Neural progenitor cell (in vitro differentiated cells): Measurements from ENCODE around the gene CEP164. TPM values are rescaled to one million over a fixed set of nuclear protein-coding genes. Genes with fewer than 3 reads are reported as not detected.
"Not testable (repeated sequence)": the region's sequence is repeated elsewhere in the genome, so short reads cannot be mapped to it uniquely, and the experiment has no call there.

Source experiments
- DNase-seq: peaks from one replicate; pipeline ENCODE4 v3.0.0-alpha.2; 2016; ENCODE audit warnings: low spot score
- H2AFZ ChIP-seq: fragments of 200-600 bp; sonication (generic); replicated peaks from 2 replicates; pipeline ENCODE4 v1.6.1; 2016; ENCODE audit warnings: antibody characterized with exemption
- H3F3A ChIP-seq: fragments of 200-600 bp; sonication (generic); 2 replicates; pipeline ENCODE4 v1.6.1; 2016; ENCODE audit warnings: antibody characterized with exemption, low read depth
- H3K27ac ChIP-seq: fragments of 200-600 bp; sonication (generic); 2 replicates; pipeline ENCODE4 v1.5.1; 2016; ENCODE audit warnings: mild to moderate bottlenecking
- H3K27me3 ChIP-seq: fragments of 200-600 bp; sonication (generic); 2 replicates; pipeline ENCODE4 v1.6.1; 2016; ENCODE audit warnings: mild to moderate bottlenecking, moderate library complexity
- H3K36me3 ChIP-seq: fragments of 200-600 bp; sonication (generic); 2 replicates; pipeline ENCODE4 v1.5.1; 2016
- H3K4me1 ChIP-seq: fragments of 200-600 bp; sonication (generic); 2 replicates; pipeline ENCODE4 v1.6.1; 2016; ENCODE audit warnings: mixed run types
- H3K4me2 ChIP-seq: fragments of 200-600 bp; sonication (generic); 2 replicates; pipeline ENCODE4 v1.6.1; 2016
- H3K4me3 ChIP-seq: fragments of 200-600 bp; sonication (generic); 2 replicates; pipeline ENCODE4 v1.5.1; 2016
- H3K79me2 ChIP-seq: fragments of 200-600 bp; sonication (generic); 2 replicates; pipeline ENCODE4 v1.6.1; 2016; ENCODE audit warnings: low read depth
- H3K9ac ChIP-seq: fragments of 200-600 bp; sonication (generic); 2 replicates; pipeline ENCODE4 v1.6.1; 2016
- H3K9me3 ChIP-seq: fragments of 200-600 bp; sonication (generic); 2 replicates; pipeline ENCODE4 v1.5.1; 2016; ENCODE audit warnings: low read depth
- H4K20me1 ChIP-seq: fragments of 200-600 bp; sonication (generic); 2 replicates; pipeline ENCODE4 v1.6.1; 2016; ENCODE audit warnings: low read depth
- H3K27ac Mint-ChIP-seq: 3 replicates; pipeline ENCODE4 v1.8.0; 2021; ENCODE audit warnings: mixed read lengths
- H3K27me3 Mint-ChIP-seq: 2 replicates; pipeline ENCODE4 v1.8.0; 2022; ENCODE audit warnings: low read depth, mild to moderate bottlenecking, inconsistent platforms, moderate library complexity, mixed read lengths; ENCODE audit not compliant: insufficient read depth
- H3K36me3 Mint-ChIP-seq: 3 replicates; pipeline ENCODE4 v1.8.0; 2021; ENCODE audit warnings: mixed read lengths
- H3K4me1 Mint-ChIP-seq: 3 replicates; pipeline ENCODE4 v1.8.0; 2021; ENCODE audit warnings: mixed read lengths
- H3K4me3 Mint-ChIP-seq: 3 replicates; pipeline ENCODE4 v1.8.0; 2021; ENCODE audit warnings: mild to moderate bottlenecking, moderate library complexity, mixed read lengths
- H3K9me3 Mint-ChIP-seq: 3 replicates; pipeline ENCODE4 v1.8.0; 2020; ENCODE audit warnings: mixed read lengths
- EZH2 ChIP-seq: fragments of 200-600 bp; sonication (generic); IDR thresholded peaks from 2 replicates; pipeline ENCODE4 v1.6.1; 2017; ENCODE audit warnings: antibody characterized with exemption, mild to moderate bottlenecking, moderate library complexity
- EZH2phosphoT487 ChIP-seq: fragments of 200-600 bp; sonication (generic); IDR thresholded peaks from 2 replicates; pipeline ENCODE4 v1.6.1; 2017; ENCODE audit warnings: antibody characterized with exemption
- total RNA-seq: library from RNA; depleted of rRNA; stranded (reverse); fragments of >200 nt; gene quantifications from 2 replicates; pipeline ENCODE4 v1.2.3, GENCODE V29; 2015; ENCODE audit warnings: low replicate concordance
- TF ChIP-seq, protein P1 (sequence below): fragments of 200-600 bp; sonication (generic); IDR thresholded peaks from 2 replicates; pipeline ENCODE4 v1.5.1; 2017; ENCODE audit warnings: antibody characterized with exemption, mild to moderate bottlenecking

The CEP164 gene
- total RNA-seq, 1 donor from 2014 or later = 24.2 TPM

- Histone ChIP-seq H3K9ac (no peak overlapping the region), H3K36me3 (no peaks in the 10 kb centered on the region), H3K4me3 (no peak overlapping the region), H2AFZ (no peak overlapping the region), H4K20me1 (no peaks in the 10 kb centered on the region), H3K27me3 (no peaks in the 10 kb centered on the region), H3K4me1 (no peaks in the 10 kb centered on the region), H3K27ac (no peak overlapping the region), H3K4me2 (no peak overlapping the region), H3F3A (no peaks in the 10 kb centered on the region), H3K9me3 (no peaks in the 10 kb centered on the region), H3K79me2 (no peaks in the 10 kb centered on the region)
- no peaks in the 10 kb centered on the region for H3K4me1 Mint-ChIP-seq
- DNase-seq = no peak
- peaks cover 42% of the 10 kb centered on the region for H3K36me3 Mint-ChIP-seq
- peaks cover 26% of the 10 kb centered on the region for H3K9me3 Mint-ChIP-seq
- peaks cover 2% of the 10 kb centered on the region for H3K27me3 Mint-ChIP-seq
- TF ChIP-seq EZH2 (no peak), EZH2phosphoT487 (no peak)
- TF ChIP-seq, protein P1, sequence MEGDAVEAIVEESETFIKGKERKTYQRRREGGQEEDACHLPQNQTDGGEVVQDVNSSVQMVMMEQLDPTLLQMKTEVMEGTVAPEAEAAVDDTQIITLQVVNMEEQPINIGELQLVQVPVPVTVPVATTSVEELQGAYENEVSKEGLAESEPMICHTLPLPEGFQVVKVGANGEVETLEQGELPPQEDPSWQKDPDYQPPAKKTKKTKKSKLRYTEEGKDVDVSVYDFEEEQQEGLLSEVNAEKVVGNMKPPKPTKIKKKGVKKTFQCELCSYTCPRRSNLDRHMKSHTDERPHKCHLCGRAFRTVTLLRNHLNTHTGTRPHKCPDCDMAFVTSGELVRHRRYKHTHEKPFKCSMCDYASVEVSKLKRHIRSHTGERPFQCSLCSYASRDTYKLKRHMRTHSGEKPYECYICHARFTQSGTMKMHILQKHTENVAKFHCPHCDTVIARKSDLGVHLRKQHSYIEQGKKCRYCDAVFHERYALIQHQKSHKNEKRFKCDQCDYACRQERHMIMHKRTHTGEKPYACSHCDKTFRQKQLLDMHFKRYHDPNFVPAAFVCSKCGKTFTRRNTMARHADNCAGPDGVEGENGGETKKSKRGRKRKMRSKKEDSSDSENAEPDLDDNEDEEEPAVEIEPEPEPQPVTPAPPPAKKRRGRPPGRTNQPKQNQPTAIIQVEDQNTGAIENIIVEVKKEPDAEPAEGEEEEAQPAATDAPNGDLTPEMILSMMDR = no peak
- H3K4me3 Mint-ChIP-seq = no peak overlapping the region
- H3K27ac Mint-ChIP-seq = no peak overlapping the region
Observed at GRCh38 chr11:117395476-117395875, 67.8 kb downstream of the CEP164 start.

DNA sequence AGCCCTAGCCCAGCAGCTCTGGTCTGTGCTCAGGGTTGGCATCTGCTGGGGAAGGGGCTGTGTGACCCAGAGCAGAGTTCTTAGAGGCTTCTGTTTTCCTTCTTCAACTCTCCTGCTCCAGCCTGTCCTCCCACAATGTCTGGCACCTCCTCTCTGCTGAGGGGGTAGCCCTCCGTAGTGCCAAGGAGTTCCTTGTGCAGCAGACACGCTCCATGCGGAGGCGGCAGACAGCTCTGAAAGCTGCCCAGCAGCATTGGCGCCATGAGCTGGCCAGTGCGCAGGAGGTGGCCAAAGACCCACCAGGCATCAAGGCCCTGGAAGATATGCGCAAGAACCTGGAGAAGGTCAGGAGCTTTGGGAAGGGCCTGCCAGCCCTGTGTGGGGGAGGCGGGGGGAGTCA is 69.3 kb downstream of the CEP164 start:
- Mint-ChIP-seq H3K27ac (no peak overlapping the region), H3K36me3 (peaks cover 53% of the 10 kb centered on the region), H3K27me3 (peaks cover 2% of the 10 kb centered on the region), H3K4me1 (no peaks in the 10 kb centered on the region), H3K9me3 (peaks cover 33% of the 10 kb centered on the region), H3K4me3 (no peak overlapping the region)
- no peaks in the 10 kb centered on the region for H3K4me1 ChIP-seq
- H3K4me2 ChIP-seq = no peak overlapping the region
- no peaks in the 10 kb centered on the region for H4K20me1 ChIP-seq
- no peak overlapping the region for H3K4me3 ChIP-seq
- H3K9ac ChIP-seq = no peak overlapping the region
- no peak for DNase-seq
- H3K36me3 ChIP-seq = no peaks in the 10 kb centered on the region
- no peak overlapping the region for H3K27ac ChIP-seq
- H3F3A ChIP-seq = no peaks in the 10 kb centered on the region
- no peaks in the 10 kb centered on the region for H3K79me2 ChIP-seq
- TF ChIP-seq EZH2phosphoT487 = no peak
- TF ChIP-seq, protein P1 = no peak
- H3K9me3 ChIP-seq = no peaks in the 10 kb centered on the region
- no peak overlapping the region for H2AFZ ChIP-seq
- no peaks in the 10 kb centered on the region for H3K27me3 ChIP-seq

GRCh38 chr11:117398618-117399017 is 71.0 kb downstream of the CEP164 start:
- not testable (repeated sequence) for H3K27ac ChIP-seq, H3K27ac Mint-ChIP-seq, H3K4me3 Mint-ChIP-seq, H3F3A ChIP-seq, H3K4me3 ChIP-seq, H3K27me3 ChIP-seq, H3K27me3 Mint-ChIP-seq, H3K36me3 ChIP-seq, H2AFZ ChIP-seq, H3K4me2 ChIP-seq, H3K4me1 ChIP-seq, H3K79me2 ChIP-seq, H4K20me1 ChIP-seq, H3K4me1 Mint-ChIP-seq, DNase-seq, H3K9me3 ChIP-seq, H3K9ac ChIP-seq
- H3K36me3 Mint-ChIP-seq = peaks cover 57% of the 10 kb centered on the region
- peaks cover 35% of the 10 kb centered on the region for H3K9me3 Mint-ChIP-seq

DNA sequence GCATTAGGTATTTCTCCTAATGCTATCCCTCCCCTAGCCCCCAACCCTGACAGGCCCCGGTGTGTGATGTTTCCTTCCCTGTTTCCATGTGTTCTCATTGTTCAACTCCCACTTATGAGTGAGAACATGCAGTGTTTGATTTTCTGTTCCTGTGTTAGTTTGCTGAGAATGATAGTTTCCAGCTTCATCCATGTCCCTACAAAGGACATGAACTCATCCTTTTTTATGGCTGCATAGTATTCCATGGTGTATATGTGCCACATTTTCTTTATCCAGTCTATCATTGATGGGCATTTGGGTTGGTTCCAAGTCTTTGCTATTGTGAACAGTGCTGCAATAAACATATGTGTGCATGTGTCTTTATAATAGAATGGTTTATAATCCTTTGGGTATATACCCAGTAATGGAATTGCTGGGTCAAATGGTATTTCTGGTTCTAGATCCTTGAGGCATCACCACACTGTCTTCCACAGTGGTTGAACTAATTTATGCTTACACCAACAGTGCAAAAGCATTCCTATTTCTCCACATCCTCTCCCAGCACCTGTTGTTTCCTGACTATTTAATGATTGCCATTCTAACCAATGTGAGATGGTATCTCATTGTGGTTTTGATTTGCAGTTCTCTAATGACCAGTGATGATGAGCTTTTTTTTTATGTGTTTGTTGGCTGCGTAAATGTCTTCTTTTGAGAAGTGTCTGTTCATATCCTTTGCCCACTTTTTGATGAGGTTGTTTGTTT is 71.6 kb downstream of the CEP164 start:
- H3K4me3 ChIP-seq, H3K9ac ChIP-seq, H3K27ac ChIP-seq, H3K4me1 ChIP-seq, DNase-seq, H2AFZ ChIP-seq, H3K4me2 ChIP-seq, H3K79me2 ChIP-seq, H3K27me3 ChIP-seq, H3K27me3 Mint-ChIP-seq, H3K4me1 Mint-ChIP-seq, H3K4me3 Mint-ChIP-seq, H3K27ac Mint-ChIP-seq, H3F3A ChIP-seq, H3K9me3 ChIP-seq, H4K20me1 ChIP-seq, H3K36me3 ChIP-seq: not testable (repeated sequence)
- H3K9me3 Mint-ChIP-seq = peaks cover 35% of the 10 kb centered on the region
- H3K36me3 Mint-ChIP-seq = peaks cover 61% of the 10 kb centered on the region

DNA sequence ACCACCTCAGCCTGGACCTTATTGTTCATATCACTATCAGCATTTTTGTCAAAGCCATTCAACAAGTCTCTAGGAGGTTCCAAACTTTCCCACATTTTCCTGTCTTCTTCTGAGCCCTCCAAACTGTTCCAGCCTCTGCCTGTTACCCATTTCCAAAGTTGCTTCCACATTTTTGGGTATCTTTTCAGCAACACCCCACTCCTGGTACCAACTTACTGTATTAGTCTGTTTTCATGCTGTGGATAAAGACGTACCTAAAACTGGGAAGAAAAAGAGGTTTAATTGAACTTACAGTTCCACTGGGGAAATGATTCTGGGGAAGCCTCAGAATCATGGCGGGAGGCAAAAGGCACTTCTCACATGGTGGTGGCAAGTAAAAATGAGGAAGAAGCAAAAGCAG is 78.2 kb downstream of the CEP164 start:
- H3K9ac ChIP-seq, H3F3A ChIP-seq, H2AFZ ChIP-seq, H3K36me3 ChIP-seq, H3K27ac Mint-ChIP-seq, H3K4me2 ChIP-seq, H3K4me1 ChIP-seq, DNase-seq, H3K27me3 Mint-ChIP-seq, H4K20me1 ChIP-seq, H3K79me2 ChIP-seq, H3K4me3 ChIP-seq, H3K4me1 Mint-ChIP-seq, H3K4me3 Mint-ChIP-seq, H3K27ac ChIP-seq, H3K27me3 ChIP-seq: not testable (repeated sequence)
- Mint-ChIP-seq H3K9me3 (peaks cover 16% of the 10 kb centered on the region), H3K36me3 (peaks cover 58% of the 10 kb centered on the region)
- H3K9me3 ChIP-seq = peaks cover 11% of the 10 kb centered on the region
